ENCODE results near the gene STK10. TPM values are rescaled to one million over a fixed set of nuclear protein-coding genes. Genes with fewer than 3 reads are reported as not detected.
"Not testable (repeated sequence)": the region's sequence is repeated elsewhere in the genome, so short reads cannot be mapped to it uniquely, and the experiment has no call there.

The STK10 gene
- total RNA-seq, 1 donor from 2014 or later, result 66.2 TPM

DNA sequence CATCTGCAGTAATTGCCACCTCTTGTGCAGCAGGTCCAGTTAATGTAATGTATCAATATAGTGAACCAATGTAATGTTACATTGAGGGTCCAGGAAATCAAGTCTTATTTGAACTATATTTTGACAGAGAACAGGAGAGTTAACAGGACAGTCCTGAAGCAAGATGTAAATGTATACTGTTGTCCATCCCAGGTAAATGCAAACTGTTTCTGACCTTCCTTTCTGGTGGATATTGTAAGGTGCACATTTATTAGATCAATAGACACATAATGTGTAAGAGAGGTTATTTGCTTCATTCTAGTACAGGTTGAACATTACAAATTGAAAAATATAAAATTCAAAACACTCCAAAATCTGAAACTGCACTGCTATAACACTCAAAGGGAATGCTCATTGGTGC, 158.1 kb downstream of the STK10 start:
- Mint-ChIP-seq H3K4me3 (ENCODE audit: unreplicated experiment) (no peak overlapping the region), H3K27ac (ENCODE audit: unreplicated experiment) (no peak overlapping the region)

DNA sequence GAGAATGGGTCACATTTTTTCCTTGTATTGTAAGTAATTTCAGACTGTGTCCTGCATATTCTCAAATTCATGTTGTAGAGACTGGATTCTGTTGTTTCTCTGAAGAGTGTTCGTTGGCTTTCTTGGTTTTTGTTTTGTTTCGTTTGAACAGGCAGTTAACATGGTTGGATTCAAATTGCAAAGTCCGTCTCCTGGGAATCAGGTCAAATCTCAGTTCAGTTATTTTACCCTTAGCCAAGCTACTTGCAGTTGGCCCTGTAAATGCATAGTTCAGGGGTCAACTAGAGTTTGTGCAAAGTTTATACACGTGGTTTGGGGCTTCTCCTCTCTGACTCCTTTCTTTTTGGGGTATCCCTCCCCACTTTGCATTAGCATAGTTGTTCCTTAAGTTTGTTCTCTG, 159.9 kb downstream of the STK10 start:
- Mint-ChIP-seq H3K4me1 (ENCODE audit: unreplicated experiment) (peaks cover 11% of the 10 kb centered on the region), H3K9me3 (ENCODE audit: unreplicated experiment) (peaks cover 5% of the 10 kb centered on the region), H3K4me3 (ENCODE audit: unreplicated experiment) (no peak overlapping the region), H3K27ac (ENCODE audit: unreplicated experiment) (no peak overlapping the region), H3K36me3 (ENCODE audit: unreplicated experiment) (peaks cover 4% of the 10 kb centered on the region), H3K27me3 (ENCODE audit: unreplicated experiment) (no peaks in the 10 kb centered on the region)
- DNase-seq (ENCODE audit: extremely low spot score, unreplicated experiment), result no peak
- TF ChIP-seq, protein P1, sequence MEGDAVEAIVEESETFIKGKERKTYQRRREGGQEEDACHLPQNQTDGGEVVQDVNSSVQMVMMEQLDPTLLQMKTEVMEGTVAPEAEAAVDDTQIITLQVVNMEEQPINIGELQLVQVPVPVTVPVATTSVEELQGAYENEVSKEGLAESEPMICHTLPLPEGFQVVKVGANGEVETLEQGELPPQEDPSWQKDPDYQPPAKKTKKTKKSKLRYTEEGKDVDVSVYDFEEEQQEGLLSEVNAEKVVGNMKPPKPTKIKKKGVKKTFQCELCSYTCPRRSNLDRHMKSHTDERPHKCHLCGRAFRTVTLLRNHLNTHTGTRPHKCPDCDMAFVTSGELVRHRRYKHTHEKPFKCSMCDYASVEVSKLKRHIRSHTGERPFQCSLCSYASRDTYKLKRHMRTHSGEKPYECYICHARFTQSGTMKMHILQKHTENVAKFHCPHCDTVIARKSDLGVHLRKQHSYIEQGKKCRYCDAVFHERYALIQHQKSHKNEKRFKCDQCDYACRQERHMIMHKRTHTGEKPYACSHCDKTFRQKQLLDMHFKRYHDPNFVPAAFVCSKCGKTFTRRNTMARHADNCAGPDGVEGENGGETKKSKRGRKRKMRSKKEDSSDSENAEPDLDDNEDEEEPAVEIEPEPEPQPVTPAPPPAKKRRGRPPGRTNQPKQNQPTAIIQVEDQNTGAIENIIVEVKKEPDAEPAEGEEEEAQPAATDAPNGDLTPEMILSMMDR (IDR thresholded peaks at IDR 0.05), result no peak

More for the DNA sequence above, 158.1 kb downstream of the STK10 start:
- DNase-seq (ENCODE audit: extremely low spot score, unreplicated experiment), result no peak
- peaks cover 4% of the 10 kb centered on the region for H3K36me3 Mint-ChIP-seq (ENCODE audit: unreplicated experiment)
- TF ChIP-seq, protein P1 (IDR thresholded peaks at IDR 0.05), result no peak
- H3K4me1 Mint-ChIP-seq (ENCODE audit: unreplicated experiment), result peaks cover 11% of the 10 kb centered on the region
- peaks cover 5% of the 10 kb centered on the region for H3K9me3 Mint-ChIP-seq (ENCODE audit: unreplicated experiment)
- H3K27me3 Mint-ChIP-seq (ENCODE audit: unreplicated experiment), result no peaks in the 10 kb centered on the region

DNA sequence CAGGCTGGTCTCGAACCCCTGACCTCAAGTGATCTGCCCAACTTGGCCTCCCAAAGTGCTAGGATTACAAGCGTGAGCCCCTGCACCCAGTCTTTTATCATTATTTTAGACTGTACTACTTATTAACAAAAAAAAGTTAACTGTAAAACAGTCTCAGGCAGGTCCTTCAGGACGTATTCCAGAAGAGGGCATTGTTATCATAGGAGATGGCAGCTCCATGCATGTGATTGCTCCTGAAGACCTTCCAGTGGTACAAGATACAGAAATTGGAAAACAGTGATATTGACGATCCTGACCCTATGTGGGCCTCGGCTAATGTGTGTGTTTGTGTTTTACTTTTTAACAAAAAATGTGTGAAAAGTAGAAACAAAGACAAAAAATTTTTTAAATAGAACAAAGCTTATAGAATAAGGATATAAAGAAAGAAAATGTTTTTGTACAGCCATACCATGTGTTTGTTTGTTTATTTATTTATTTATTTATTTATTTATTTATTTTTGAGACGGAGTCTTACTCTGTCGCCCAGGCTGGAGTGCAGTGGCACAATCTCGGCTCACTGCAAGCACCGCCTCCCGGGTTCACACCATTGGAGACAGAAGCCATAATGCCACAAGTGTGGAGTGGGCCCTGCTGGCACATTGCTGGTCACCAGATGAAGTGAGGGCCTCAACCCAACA, 167.8 kb downstream of the STK10 start:
- not testable (repeated sequence) for H3K36me3 Mint-ChIP-seq (ENCODE audit: unreplicated experiment); H3K9me3 Mint-ChIP-seq (ENCODE audit: unreplicated experiment); H3K27me3 Mint-ChIP-seq (ENCODE audit: unreplicated experiment); H3K27ac Mint-ChIP-seq (ENCODE audit: unreplicated experiment); H3K4me1 Mint-ChIP-seq (ENCODE audit: unreplicated experiment); H3K4me3 Mint-ChIP-seq (ENCODE audit: unreplicated experiment); DNase-seq (ENCODE audit: extremely low spot score, unreplicated experiment)
- TF ChIP-seq, protein P1 (IDR thresholded peaks at IDR 0.05), result peak; percentile 47

DNA sequence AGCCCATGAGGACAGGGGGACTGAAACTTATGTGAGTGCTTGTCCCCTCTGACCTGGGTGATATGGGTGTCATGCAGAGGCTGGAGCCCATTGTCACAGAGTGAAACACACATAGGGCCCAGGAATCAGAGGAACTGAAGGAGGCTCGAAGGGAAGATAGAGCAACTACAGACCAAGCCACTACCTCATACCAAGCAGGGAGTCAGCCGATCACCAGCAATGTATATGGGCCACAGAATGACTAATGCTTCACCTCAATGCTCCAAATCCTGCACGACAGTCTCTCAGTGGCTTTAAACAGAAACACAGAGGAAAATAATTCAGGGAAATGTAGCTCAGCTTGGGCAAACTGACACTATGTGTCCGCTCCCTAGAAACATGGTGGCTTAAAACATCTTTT, 172.7 kb downstream of the STK10 start:
- Mint-ChIP-seq H3K4me3 (ENCODE audit: unreplicated experiment) (no peak overlapping the region), H3K27me3 (ENCODE audit: unreplicated experiment) (no peaks in the 10 kb centered on the region), H3K36me3 (ENCODE audit: unreplicated experiment) (no peaks in the 10 kb centered on the region), H3K27ac (ENCODE audit: unreplicated experiment) (no peak overlapping the region), H3K9me3 (ENCODE audit: unreplicated experiment) (no peaks in the 10 kb centered on the region), H3K4me1 (ENCODE audit: unreplicated experiment) (peaks cover under 1% of the 10 kb centered on the region)
- TF ChIP-seq, protein P1 (IDR thresholded peaks at IDR 0.05), result no peak
- no peak for DNase-seq (ENCODE audit: extremely low spot score, unreplicated experiment)

DNA sequence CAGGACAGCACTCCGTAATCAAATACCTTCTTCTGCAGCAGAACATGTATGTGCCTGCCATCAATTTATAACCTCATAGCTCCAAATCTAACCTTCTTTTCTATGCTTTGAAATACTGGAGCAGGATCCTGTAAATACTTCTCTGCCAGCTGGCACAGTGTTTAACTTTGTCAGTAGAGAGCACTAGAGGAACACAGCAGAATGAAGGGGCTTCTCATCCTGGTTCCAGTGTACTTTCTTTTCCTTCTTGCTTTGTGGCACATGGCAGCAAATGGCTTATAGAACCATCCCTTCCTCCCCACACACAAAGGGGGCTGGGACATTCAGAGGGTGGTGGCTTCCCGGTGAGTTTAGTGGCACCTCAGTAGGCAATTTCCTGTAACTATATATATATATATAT, 177.7 kb downstream of the STK10 start:
- Mint-ChIP-seq H3K9me3 (ENCODE audit: unreplicated experiment) (no peaks in the 10 kb centered on the region), H3K27ac (ENCODE audit: unreplicated experiment) (no peak overlapping the region), H3K27me3 (ENCODE audit: unreplicated experiment) (no peaks in the 10 kb centered on the region), H3K4me1 (ENCODE audit: unreplicated experiment) (peaks cover 24% of the 10 kb centered on the region), H3K4me3 (ENCODE audit: unreplicated experiment) (no peak overlapping the region), H3K36me3 (ENCODE audit: unreplicated experiment) (no peaks in the 10 kb centered on the region)
- TF ChIP-seq, protein P1 (IDR thresholded peaks at IDR 0.05), result peak; percentile 54
- no peak for DNase-seq (ENCODE audit: extremely low spot score, unreplicated experiment)
